GM21515 (cell line): ENCODE results near the gene SCML2.
"Not testable (repeated sequence)": the region's sequence is repeated elsewhere in the genome, so short reads cannot be mapped to it uniquely, and the experiment has no call there.

Experiments
- ATAC-seq: cut with Tn5 transposase; IDR thresholded peaks from one replicate; pipeline ENCODE4 v1.9.1; 2021; ENCODE audit not compliant: unreplicated experiment

SCML2 gene

GRCh38 chrX:18354369-18355223 is at the start of gene SCML2:
SCML2 (minus strand) TSS chrX:18354688; CDS start chrX:18334071, 20,617 bp downstream.
- ATAC-seq: no peak

DNA sequence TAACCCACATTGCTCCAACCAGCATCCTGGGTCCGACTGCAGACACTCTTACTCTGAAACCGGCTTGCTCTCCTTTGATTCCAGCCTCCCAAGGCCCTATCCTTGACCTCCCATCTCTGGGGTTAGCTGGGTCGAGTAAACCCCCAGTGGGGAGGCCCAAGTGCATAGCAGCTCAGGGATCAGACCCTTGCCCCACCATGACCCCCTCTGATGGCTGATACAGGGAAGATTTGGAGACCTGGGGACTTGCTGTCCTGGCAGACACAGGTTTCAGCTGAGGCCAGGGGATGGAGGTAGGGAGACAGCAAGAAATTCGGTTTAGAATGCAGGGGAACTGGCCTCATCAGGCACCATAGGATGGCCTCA is 47.3 kb upstream of the SCML2 start:
- ATAC-seq: no peak

DNA sequence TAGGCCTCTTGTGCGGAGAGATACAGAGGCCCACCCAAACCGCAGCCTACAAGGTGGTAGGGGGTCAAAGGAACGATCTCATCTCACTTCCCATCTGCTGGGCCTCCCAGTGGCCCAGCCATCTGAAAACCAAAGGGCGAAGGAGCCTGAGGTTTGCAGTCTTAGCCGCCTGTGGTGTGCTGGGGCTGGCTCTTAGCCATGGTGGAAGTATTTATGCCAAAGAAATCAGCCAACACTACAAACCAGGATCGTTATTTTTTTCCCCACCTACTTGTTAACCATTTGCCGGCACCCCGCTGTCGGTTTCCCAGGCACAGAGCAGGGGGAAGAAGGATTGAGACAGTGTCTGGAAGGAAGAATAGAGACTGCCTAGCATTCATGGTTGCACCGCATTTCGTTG is 40.0 kb upstream of the SCML2 start:
- ATAC-seq: no peak

DNA sequence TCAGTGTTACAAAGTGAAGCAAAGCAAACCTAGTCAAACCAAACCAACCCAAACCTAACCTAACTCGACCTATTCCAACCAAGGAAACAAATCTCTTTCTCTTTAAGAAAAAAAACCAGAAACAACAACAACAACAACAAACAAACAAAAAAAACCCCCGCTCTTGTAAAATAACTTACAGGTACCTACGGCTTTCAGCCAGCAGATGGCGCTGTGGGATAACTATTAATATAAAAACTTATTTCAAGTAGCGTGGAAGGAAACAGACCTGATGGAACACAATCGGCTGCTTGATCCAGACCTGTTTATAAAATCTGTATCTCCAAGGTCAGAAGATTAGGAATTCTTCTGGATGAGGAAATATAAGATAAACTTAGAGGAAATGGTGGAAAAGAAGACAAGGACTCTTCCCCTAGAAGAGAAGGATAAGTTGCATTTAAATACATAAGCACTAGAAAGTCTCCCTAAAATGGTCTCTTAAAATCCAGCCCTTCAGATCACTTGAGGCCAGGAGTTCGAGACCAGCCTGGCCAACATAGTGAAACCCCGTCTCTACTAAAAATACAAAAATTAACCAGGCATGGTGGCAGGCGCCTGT is 36.6 kb upstream of the SCML2 start:
- ATAC-seq: no peak

GRCh38 chrX:18389966-18390365 is 35.5 kb upstream of the SCML2 start:
- no peak for ATAC-seq

- no peak for ATAC-seq
These were observed 23.3 kb upstream of the SCML2 start for GRCh38 chrX:18377796-18378195.

GRCh38 chrX:18375131-18375805 is 20.8 kb upstream of the SCML2 start:
- ATAC-seq: not testable (repeated sequence)

- not testable (repeated sequence) for ATAC-seq
These were observed 14.6 kb upstream of the SCML2 start for GRCh38 chrX:18369096-18369495.

- no peak for ATAC-seq
These were observed 13.9 kb upstream of the SCML2 start for GRCh38 chrX:18368402-18368801.

- ATAC-seq: no peak
These were observed 6.4 kb upstream of the SCML2 start for GRCh38 chrX:18360867-18361266.

DNA sequence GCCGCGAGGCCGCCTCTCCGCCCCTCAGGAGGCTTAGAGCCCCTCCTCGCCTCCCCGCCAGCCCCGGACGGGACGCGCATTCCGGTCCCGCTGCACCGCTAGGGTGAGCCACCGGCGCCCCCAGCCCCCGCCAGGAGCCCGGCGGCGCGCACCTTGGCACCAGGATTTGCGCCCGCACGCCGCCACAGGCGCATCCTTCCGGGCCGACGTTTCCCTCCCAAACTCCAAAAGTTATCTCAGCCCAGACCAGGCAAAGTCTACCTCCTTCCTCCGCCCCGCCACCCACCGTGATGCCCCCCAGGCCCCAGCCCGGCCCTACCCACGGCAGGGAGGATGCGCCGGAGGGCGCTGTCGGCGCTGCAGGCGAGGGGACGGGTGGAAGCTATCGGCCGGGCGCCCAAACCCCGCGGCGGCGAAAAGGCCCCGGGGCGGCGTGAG is 538 bp downstream of the SCML2 start:
- no peak for ATAC-seq

- ATAC-seq: no peak
These were observed 2.7 kb downstream of the SCML2 start for GRCh38 chrX:18351784-18352183.

- no peak for ATAC-seq
These were observed 6.4 kb downstream of the SCML2 start for GRCh38 chrX:18348047-18348446.

DNA sequence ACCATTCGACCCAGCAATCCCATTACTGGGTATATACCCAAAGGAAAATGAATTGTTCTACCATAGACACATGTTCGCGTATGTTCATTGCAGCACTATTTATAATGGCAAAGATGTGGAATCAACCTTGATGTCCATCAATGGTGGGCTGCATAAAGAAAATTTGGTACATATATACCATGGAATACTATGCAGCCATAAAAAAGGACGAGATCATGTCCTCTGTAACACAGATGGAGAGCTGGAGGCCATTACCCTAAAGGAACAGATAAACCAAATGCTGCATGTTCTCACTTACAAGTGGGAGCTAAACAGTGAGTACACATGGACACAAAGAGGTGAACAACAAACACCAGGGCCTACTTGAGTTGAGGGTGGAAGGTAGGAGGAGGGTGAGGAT is 45.1 kb downstream of the SCML2 start:
- ATAC-seq: no peak

GRCh38 chrX:18297251-18297650 is 57.2 kb downstream of the SCML2 start:
- ATAC-seq: no peak

DNA sequence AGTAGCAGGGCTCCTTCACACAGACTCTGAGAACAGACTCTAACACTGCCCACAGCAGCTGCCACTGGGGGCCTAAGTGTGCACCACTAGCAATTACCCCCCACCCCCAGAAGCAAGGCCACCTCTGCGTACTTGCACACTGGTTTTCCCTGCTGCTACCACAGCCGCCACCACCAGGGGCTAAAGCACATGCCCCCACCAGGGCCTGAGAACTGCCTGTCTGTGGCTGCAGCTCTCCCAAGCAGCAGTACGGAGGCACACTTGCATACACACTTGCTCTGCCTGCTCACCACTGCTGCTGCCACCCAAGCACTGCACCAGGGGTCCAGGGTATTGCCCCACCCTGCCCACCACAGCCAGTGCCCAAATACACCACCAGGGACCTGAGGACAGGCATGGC is 59.6 kb downstream of the SCML2 start:
- no peak for ATAC-seq

DNA sequence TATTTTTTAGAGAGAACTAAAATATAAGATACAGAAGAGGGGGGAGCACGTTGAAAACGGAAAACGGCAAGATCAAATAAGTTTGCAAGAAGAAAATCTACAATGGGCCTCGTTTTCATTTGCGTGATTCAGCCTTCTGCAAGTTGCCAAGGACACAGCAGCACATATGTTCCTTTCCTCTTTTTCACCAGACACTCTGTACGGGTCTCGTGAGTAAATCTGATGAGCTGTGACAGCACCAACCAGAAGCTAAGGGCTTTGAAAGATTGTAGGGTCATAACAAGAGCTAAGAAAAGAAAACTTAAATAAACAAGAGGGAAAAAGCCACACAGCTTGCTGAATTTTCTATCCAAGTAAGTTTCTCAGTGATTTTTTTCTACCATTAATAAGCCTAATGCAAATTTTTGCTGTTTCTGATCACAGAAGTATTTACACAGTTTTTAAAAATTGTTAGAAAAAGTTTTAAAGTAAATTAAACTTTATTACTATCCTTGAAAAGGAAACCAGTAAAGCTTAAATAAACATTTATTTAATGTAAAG is 63.4 kb downstream of the SCML2 start:
- ATAC-seq: no peak

DNA sequence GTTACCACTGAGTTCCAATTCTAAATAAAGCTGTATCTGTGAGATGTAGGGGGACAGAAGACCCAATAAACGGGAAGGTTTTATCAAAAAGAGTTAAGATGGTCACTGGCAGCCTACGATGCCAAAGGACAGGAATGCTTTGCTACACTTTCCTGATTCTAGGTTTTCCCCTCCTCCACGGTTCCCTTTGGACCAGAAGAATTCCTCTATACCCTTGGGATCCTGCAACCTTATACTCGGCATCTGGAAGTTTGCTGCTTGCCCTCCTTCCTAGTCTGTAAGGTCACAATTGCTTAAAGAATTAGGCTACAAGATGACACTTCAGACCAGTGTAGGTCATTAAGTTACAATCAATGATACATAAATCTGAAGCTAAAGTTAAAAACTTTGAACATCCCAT is 64.3 kb downstream of the SCML2 start:
- no peak for ATAC-seq

DNA sequence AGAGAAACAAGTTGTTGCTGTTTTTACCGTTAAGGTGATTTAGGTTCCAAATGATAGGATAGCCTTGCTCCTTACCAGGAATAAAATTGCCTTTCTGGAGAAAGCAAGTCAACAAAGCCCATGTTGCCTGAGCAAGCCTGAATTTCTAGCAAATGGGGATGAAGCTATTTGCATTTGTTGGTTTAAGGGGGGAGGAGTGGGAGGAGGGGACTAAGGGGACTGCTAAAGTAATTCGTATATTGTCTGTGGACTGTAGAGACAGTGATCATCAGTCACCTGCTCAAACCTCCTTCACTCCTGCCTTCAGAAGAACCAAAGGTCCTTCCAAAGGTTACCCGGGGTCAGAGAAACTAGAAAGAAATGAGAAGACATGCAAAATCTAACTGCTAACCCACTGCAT is 65.8 kb downstream of the SCML2 start:
- ATAC-seq: no peak

GRCh38 chrX:18286322-18286831 is 68.1 kb downstream of the SCML2 start:
- ATAC-seq: no peak

GRCh38 chrX:18278449-18278848 is 76.0 kb downstream of the SCML2 start:
- no peak for ATAC-seq

DNA sequence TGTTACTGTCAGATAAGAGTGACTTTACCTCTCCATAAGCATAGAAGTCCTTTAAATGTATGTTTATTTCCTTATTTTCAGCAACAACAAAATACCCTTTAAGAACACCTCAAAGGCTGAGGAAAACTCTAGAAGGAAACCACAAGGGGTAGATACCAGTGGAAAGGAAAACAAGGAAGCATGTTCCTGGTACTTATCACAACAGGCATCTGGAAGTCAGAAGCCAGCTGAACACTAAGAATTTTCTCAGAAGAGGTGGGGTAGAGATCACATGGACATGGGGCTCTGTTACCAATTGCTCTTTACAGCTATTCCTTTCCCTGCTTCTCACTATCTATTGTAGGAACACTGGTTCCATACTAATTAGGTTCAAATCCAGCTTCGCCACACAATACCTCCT is 82.3 kb downstream of the SCML2 start:
- ATAC-seq: no peak
